GM12872 (cell line): Measurements from ENCODE around the gene AFAP1L2.

Source experiments
- CTCF ChIP-seq: IDR thresholded peaks from 3 replicates; pipeline ENCODE4 v1.5.1; 2011; ENCODE audit warnings: low read depth, mild to moderate bottlenecking, low read length, moderate library complexity; ENCODE audit not compliant: insufficient read depth

The AFAP1L2 gene

GRCh38 chr10:114367351-114368056 is 36.8 kb downstream of the AFAP1L2 start:
- no peak for TF ChIP-seq CTCF

DNA sequence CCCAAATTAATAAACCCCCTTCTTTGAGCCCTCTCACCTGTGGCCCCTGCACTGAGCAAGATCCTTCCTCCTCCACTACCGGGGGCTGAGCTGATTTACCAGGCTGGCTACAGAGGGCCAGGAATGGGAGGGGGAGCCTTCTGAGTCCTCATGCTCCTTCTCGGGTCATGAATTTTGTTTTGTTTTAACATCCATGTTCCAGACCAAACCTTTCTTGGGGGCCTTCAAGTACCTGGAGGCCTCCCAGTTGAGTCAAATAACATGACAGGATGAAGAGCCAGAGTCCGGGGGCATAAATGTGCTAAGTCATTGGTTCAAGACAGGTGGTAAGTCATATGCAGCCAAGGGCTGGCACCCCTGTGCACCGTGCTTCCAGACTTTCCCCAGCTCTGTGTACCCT is 39.6 kb downstream of the AFAP1L2 start:
- no peak for TF ChIP-seq CTCF

DNA sequence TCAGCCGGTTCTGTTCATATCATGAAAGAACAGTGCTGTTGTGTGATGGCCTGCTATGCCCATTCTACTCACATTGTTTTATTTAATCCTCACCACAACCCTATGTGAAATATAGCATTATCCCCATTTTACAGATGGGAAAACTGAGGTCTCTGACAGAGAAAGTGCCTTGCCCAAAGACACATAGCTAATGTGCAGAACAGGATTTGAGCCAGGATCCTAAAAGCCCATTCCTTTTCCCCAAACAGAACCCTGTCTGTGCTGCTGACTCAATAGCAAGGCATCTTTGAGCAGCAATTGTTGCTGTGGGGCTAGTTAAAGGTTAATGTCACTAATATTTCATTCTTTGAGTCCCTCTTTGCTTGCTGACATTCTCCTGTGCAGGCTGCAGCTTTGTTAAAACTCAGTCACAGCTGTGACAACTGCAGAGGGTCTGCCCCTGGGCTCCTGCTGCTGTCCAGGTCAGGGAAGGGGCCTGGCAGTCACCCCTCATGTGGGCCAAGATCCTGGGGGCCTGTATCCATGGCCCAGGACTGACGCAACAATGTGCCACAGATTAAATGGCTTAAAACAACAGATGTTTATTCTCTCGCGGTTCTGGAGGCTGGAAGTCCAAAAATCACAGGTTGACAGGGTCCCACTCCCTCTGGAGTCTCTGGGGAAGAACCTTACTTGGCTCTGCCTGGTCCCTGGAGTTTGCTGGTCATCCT is 40.4 kb downstream of the AFAP1L2 start:
- no peak for TF ChIP-seq CTCF

DNA sequence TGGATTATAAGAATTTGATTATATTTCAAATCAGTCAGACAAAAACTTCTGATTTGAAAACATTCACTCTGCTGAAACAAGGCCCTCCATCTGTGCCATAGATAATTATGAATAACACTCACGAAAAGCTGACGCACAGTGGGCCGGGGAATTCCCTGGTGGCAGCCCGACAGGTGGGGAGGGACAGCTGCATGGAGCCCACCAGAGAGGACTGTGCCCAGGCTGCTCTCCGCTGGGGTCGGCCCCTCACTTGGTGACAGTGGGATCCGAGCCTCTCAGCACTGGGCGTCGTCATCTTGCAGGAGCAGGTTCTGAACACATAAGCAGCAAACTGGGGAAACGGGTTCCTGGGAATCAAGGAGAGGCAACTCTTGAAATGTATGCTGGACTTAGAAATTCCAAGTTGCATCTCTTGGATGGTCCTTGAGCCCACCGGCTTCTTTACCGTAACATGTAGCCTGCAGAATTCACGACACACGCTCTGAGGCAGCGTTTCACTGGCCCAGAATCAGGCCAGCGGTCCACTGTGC is 41.4 kb downstream of the AFAP1L2 start:
- TF ChIP-seq CTCF = no peak

DNA sequence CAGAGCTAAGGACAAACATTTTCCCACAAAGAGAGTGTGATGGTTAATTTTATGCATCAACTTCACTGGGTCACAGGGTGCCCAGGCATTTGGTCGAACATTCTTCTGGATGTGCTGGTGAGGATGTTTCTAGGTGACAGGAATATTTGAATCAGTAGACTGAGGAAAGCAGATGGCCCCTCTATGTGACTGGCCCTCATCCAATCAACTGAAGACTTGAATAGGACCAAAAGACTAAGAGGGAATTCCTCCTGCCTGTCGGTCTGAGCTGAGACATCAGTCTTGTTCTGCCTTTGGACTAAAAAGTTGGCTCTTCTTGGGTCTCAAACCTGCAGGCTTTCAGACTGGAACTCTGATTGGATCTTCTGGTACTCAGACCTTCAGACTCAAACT is 44.4 kb downstream of the AFAP1L2 start:
- TF ChIP-seq CTCF = no peak

DNA sequence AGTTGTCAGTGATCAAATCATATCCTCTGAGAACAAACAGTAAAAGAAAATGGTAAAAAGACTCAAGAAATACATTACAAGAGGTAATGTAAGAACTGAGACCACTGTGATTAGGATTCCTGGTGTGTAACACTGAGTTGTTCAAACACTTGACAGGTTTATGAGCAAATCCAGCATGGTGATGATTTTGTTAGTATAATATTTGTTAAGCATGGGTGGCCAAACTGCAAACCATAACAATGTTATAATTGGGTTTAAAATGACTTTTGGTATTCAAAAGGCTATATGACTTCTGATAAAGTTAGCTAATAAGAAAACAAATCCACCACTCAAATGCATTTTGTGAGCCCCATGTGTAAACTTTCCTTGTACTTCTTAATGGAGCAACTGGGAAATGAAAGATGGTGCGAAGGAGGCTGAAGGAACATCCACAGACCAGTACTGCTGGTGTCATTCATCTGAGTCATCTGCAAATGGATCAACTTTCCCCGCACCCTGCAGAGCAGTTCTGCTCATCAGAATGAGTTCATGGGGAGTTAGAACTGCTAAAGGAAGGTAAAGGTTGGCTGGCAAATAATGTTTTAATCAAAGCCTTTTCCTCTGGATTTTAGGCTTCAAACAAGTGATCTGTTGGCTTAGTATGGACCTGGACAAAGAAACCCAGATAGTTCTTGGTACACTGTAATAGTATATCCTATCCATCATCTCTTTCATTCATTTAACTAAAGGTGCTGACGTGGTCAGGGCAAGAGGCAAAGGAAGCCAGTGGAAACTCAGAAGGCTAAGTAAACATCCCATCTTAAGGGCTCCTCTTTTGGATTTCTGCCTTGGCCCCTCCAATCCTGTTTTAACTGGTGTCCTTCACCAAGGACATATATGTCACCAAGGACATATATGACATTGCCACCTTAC is 45.0 kb downstream of the AFAP1L2 start:
- no peak for TF ChIP-seq CTCF

- TF ChIP-seq CTCF = no peak
Observed at GRCh38 chr10:114357515-114357996, 46.7 kb downstream of the AFAP1L2 start.
